ENCODE measurements around the gene RAB11A.
A peak's percentile ranks its signal among the peaks of the same experiment; 100 is the strongest.

The RAB11A gene

DNA sequence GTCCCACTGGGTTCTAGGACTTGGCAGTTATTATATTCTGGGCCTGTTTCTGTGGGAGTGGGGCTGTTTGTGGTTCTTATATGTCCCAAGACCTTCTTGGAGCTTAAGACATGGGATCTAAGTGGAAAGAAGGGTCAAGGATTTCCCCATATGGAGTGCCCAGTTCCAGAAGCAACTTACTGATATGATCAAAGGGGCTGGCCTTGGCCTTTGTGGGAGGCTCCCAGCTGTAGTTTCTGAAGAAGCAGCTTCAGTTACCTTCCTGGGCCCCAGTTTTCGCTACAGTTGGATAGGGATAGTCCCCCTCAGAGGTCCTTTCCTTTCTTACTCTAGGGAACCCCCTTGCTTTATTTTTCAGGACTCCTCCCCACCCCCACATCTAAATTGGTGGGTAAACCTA is 56.0 kb downstream of the RAB11A start:
- H3K4me3 ChIP-seq (replicated peaks; ENCODE audit: low read depth, low read length), result no peak overlapping the region
- no peak for DNase-seq (ENCODE audit: extremely low read depth, low read depth)
- TF ChIP-seq, protein P1, sequence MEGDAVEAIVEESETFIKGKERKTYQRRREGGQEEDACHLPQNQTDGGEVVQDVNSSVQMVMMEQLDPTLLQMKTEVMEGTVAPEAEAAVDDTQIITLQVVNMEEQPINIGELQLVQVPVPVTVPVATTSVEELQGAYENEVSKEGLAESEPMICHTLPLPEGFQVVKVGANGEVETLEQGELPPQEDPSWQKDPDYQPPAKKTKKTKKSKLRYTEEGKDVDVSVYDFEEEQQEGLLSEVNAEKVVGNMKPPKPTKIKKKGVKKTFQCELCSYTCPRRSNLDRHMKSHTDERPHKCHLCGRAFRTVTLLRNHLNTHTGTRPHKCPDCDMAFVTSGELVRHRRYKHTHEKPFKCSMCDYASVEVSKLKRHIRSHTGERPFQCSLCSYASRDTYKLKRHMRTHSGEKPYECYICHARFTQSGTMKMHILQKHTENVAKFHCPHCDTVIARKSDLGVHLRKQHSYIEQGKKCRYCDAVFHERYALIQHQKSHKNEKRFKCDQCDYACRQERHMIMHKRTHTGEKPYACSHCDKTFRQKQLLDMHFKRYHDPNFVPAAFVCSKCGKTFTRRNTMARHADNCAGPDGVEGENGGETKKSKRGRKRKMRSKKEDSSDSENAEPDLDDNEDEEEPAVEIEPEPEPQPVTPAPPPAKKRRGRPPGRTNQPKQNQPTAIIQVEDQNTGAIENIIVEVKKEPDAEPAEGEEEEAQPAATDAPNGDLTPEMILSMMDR (IDR thresholded peaks at IDR 0.05; ENCODE audit: low read depth, low read length, missing control alignments), result no peak

DNA sequence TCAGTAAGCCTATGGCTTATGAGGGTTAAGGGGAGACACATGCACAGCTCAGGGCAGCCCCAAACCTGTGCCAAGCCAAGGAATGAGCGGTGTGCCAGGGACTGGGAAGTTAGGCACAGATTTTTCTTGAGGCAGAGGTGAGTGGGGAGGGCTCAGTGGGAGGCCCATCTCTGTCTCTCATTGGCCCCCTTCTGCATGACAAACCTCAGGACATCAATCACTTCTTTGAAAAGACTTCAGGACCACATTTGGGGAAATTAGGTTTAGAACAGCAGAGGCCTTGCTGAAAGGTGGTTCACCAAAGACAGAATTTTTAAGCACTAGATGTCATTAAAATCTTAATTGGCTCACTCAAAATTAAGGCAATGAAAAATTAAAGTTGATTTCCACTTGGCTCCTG is 57.2 kb downstream of the RAB11A start:
- DNase-seq (ENCODE audit: extremely low read depth, low read depth), result no peak
- no peak overlapping the region for H3K4me3 ChIP-seq (replicated peaks; ENCODE audit: low read depth, low read length)
- TF ChIP-seq, protein P1 (IDR thresholded peaks at IDR 0.05; ENCODE audit: low read depth, low read length, missing control alignments), result no peak

DNA sequence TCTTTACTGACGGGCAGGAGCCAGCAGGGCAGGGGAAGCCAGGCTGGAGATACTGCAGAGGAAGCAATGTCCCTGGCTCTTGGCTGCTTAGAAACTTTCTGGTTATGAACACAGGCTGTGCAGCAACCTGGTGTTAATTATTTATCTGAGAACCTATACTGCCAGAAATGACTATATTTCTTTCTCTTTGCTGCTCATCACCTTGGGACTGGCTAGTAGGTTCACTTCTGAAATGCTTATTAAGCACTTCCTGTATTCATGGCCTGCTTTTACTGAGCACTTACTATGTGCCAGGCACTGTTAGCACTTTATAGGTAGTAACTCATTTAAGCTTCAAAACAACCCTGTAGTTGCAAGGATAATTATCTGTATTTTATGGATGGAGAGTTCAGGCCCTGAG is 57.6 kb downstream of the RAB11A start:
- TF ChIP-seq, protein P1 (IDR thresholded peaks at IDR 0.05; ENCODE audit: low read depth, low read length, missing control alignments), result no peak
- no peak for DNase-seq (ENCODE audit: extremely low read depth, low read depth)

DNA sequence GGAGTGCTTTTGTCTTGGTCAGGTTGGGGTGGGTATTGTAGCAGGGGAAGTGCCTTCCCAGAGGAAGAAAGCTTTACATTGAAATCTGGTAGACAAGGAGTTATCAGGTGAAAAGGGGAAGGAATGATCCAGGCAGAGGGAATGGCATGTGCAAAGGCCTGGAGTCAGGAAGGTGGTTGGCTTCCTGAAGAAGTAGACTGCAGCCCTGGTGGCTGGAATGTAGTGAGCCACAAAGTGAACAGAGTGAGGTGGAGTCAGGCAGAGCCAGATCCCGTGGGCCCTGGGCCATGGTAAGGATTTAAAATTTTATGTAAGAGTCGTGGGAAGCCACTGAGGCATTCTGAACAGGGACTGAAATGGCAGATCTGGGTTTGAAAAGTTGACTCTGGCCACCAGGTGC is 58.3 kb downstream of the RAB11A start:
- TF ChIP-seq, protein P1 (IDR thresholded peaks at IDR 0.05; ENCODE audit: low read depth, low read length, missing control alignments), result peak; percentile 37
- no peak overlapping the region for H3K4me3 ChIP-seq (replicated peaks; ENCODE audit: low read depth, low read length)
- no peak for DNase-seq (ENCODE audit: extremely low read depth, low read depth)

More for the DNA sequence above, 57.6 kb downstream of the RAB11A start:
- H3K4me3 ChIP-seq (replicated peaks; ENCODE audit: low read depth, low read length), result no peak overlapping the region

DNA sequence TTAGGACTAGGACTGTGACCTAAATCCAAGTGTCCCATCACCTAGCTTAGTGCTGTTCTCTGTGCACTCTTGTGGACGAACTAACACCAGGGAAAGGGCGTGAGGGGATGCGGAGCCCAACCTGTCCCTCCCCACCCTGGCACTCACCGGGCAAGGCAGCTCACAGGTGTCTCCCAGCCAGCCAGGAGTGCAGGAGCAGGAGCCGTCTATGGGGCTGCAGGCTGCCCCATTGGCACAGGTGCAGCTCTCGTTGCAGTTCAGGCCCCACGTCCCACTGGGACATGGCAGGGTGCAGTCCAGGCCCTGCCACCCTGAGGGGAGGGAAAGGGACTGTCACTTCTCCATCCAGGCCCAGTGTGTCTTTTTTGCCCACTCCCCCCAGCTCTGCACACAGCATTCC is 60.3 kb downstream of the RAB11A start:
- DNase-seq (ENCODE audit: extremely low read depth, low read depth), result no peak
- TF ChIP-seq, protein P1 (IDR thresholded peaks at IDR 0.05; ENCODE audit: low read depth, low read length, missing control alignments), result no peak
- H3K4me3 ChIP-seq (replicated peaks; ENCODE audit: low read depth, low read length), result no peak overlapping the region

DNA sequence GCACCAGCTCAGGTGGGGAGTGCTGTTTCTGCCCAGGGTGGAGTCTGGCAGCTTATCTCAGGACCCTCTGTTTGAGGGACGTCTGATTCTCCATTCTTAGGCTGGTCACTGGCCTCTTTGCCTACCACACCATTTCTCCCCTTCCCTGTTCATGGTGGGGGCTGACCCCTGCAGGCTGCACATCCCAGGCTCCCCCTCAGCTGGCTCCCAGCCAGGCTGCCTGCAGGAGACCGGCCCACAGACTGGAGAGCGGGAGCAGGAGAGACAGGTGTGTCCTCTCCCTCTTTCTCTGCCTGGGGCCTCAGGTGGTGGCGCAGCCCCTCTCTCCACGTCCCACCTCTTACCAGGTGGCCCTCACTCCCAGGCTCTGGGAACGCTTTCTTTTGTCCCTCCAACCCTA is 60.8 kb downstream of the RAB11A start:
- H3K4me3 ChIP-seq (replicated peaks; ENCODE audit: low read depth, low read length), result no peak overlapping the region
- DNase-seq (ENCODE audit: extremely low read depth, low read depth), result no peak
- TF ChIP-seq, protein P1 (IDR thresholded peaks at IDR 0.05; ENCODE audit: low read depth, low read length, missing control alignments), result no peak

DNA sequence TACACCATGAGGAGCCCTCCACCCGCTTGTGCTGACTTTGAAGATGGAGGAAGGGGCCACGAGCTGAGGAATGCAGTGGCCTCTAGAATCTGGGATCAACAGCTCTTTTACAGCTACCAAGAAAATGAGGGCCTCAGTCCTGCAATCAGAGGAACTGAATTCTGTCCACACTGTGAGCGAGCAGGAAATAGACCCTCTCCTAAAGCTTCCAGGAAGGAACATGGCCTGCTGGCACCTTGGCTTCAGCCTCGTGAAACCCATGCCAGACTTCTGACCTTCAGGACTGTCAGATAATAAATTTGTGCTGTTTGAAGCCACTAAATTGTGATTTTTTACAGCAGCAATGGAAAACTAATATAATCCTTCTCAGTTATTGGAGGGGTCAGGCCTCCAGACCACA is 61.9 kb downstream of the RAB11A start:
- no peak overlapping the region for H3K4me3 ChIP-seq (replicated peaks; ENCODE audit: low read depth, low read length)
- TF ChIP-seq, protein P1 (IDR thresholded peaks at IDR 0.05; ENCODE audit: low read depth, low read length, missing control alignments), result no peak
- DNase-seq (ENCODE audit: extremely low read depth, low read depth), result no peak

All from HFF-Myc (cell line).